HEK293 (cell line): Measurements from ENCODE around the gene SRRD.

Source experiments
- PRDM1 ChIP-seq: fragments of 450-650 bp; formaldehyde crosslinking; IDR thresholded peaks from 2 replicates; pipeline ENCODE4; 2016; ENCODE audit warnings: missing biosample characterization, missing genetic modification characterization
- ZBTB21 ChIP-seq: fragments of 450-650 bp; formaldehyde crosslinking; IDR thresholded peaks from 2 replicates; pipeline ENCODE4 v1.5.1; 2017; ENCODE audit warnings: missing biosample characterization, missing genetic modification characterization
- ZNF10 ChIP-seq: fragments of 450-650 bp; formaldehyde crosslinking; IDR thresholded peaks from 2 replicates; pipeline ENCODE4 v1.5.1; 2017; ENCODE audit warnings: missing biosample characterization, missing genetic modification characterization
- ZNF354C ChIP-seq: fragments of 450-650 bp; formaldehyde crosslinking; IDR thresholded peaks from 2 replicates; pipeline ENCODE4 v1.5.1; 2016; ENCODE audit warnings: missing biosample characterization, missing genetic modification characterization, low read depth, borderline replicate concordance
- ZNF416 ChIP-seq: fragments of 450-650 bp; formaldehyde crosslinking; IDR thresholded peaks from 2 replicates; pipeline ENCODE4 v1.5.1; 2016; ENCODE audit warnings: missing biosample characterization, missing genetic modification characterization
- ZNF423 ChIP-seq: fragments of 450-650 bp; formaldehyde crosslinking; IDR thresholded peaks from 2 replicates; pipeline ENCODE4 v1.5.1; 2016; ENCODE audit warnings: missing biosample characterization, missing genetic modification characterization
- ZNF830 ChIP-seq: fragments of 450-650 bp; IDR thresholded peaks from 2 replicates; pipeline ENCODE4 v1.5.0; 2018; ENCODE audit warnings: missing biosample characterization, missing genetic modification characterization, low read depth, mild to moderate bottlenecking, moderate library complexity
- TF ChIP-seq, protein P1 (sequence below): fragments of 450-650 bp; formaldehyde crosslinking; IDR thresholded peaks from 2 replicates; pipeline ENCODE4 v1.5.1; 2016; ENCODE audit warnings: missing biosample characterization, missing genetic modification characterization
- TF ChIP-seq, protein P2 (sequence below): fragments of 450-650 bp; formaldehyde crosslinking; IDR thresholded peaks from 2 replicates; pipeline ENCODE4 v1.5.1; 2016; ENCODE audit warnings: missing biosample characterization, missing genetic modification characterization
- TF ChIP-seq, protein P3 (sequence below): fragments of 450-650 bp; formaldehyde crosslinking; IDR thresholded peaks from 2 replicates; pipeline ENCODE4 v1.5.1; 2016; ENCODE audit warnings: missing biosample characterization, missing genetic modification characterization

DNA sequence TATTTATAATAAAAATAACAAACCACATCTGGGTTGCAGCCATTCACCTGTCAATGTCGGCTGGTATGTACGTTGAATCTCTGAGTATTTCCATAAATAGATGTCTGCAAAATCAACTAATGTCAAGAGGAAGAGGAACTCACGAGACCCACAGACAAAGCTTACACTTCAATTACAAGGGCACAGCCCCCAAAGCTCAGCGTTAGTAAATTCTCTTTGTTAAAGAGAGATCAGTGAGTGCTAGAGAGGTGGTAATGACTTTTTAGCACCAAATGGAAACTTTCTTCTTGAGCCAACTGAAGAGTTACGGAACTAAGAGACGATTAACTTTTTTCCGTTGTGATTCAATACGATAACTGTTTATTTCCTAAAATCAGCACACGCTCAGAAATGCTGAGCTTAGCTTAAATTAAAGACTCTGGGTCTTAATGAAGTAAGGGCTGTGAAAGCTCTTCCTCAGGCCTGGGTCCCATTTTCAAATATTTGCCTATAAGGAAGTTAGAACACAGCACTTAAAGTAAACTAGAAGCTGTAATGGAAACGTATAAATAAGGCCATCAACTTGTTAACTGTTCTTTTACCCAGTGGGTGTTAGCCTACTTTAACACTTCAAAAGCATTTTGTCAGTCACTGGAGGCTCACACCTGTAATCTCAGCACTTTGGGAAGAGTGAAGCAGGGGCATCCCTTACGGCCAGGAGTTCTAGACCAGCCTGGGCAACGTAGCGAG is 51.4 kb downstream of the SRRD start:
- no peak for TF ChIP-seq ZBTB21 (tag by site-specific recombination)
- TF ChIP-seq ZNF416 (tag by site-specific recombination): no peak
- TF ChIP-seq ZNF423: no peak
- no peak for TF ChIP-seq ZNF830 (tag by site-specific recombination)
- TF ChIP-seq ZNF354C (tag by site-specific recombination): no peak
- TF ChIP-seq, protein P1, sequence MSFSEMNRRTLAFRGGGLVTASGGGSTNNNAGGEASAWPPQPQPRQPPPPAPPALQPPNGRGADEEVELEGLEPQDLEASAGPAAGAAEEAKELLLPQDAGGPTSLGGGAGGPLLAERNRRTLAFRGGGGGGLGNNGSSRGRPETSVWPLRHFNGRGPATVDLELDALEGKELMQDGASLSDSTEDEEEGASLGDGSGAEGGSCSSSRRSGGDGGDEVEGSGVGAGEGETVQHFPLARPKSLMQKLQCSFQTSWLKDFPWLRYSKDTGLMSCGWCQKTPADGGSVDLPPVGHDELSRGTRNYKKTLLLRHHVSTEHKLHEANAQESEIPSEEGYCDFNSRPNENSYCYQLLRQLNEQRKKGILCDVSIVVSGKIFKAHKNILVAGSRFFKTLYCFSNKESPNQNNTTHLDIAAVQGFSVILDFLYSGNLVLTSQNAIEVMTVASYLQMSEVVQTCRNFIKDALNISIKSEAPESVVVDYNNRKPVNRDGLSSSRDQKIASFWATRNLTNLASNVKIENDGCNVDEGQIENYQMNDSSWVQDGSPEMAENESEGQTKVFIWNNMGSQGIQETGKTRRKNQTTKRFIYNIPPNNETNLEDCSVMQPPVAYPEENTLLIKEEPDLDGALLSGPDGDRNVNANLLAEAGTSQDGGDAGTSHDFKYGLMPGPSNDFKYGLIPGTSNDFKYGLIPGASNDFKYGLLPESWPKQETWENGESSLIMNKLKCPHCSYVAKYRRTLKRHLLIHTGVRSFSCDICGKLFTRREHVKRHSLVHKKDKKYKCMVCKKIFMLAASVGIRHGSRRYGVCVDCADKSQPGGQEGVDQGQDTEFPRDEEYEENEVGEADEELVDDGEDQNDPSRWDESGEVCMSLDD (tag by site-specific recombination): no peak
- TF ChIP-seq, protein P2, sequence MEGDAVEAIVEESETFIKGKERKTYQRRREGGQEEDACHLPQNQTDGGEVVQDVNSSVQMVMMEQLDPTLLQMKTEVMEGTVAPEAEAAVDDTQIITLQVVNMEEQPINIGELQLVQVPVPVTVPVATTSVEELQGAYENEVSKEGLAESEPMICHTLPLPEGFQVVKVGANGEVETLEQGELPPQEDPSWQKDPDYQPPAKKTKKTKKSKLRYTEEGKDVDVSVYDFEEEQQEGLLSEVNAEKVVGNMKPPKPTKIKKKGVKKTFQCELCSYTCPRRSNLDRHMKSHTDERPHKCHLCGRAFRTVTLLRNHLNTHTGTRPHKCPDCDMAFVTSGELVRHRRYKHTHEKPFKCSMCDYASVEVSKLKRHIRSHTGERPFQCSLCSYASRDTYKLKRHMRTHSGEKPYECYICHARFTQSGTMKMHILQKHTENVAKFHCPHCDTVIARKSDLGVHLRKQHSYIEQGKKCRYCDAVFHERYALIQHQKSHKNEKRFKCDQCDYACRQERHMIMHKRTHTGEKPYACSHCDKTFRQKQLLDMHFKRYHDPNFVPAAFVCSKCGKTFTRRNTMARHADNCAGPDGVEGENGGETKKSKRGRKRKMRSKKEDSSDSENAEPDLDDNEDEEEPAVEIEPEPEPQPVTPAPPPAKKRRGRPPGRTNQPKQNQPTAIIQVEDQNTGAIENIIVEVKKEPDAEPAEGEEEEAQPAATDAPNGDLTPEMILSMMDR (tag by site-specific recombination): no peak
- no peak for TF ChIP-seq PRDM1 (tag by site-specific recombination)
- TF ChIP-seq ZNF10 (tag by site-specific recombination): no peak
- TF ChIP-seq, protein P3, sequence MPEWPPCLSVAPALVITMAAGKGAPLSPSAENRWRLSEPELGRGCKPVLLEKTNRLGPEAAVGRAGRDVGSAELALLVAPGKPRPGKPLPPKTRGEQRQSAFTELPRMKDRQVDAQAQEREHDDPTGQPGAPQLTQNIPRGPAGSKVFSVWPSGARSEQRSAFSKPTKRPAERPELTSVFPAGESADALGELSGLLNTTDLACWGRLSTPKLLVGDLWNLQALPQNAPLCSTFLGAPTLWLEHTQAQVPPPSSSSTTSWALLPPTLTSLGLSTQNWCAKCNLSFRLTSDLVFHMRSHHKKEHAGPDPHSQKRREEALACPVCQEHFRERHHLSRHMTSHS: no peak
